IPS-20b (cell line): ENCODE data around the gene BRD3.

Experiments used
- H3K27ac ChIP-seq: one replicate; pipeline ENCODE4 v1.5.1; 2013; ENCODE audit warnings: low read length
- H3K27me3 ChIP-seq: 2 replicates; pipeline ENCODE4 v1.6.1; 2013; ENCODE audit warnings: mild to moderate bottlenecking, low read length, inconsistent platforms; ENCODE audit not compliant: insufficient read depth
- H3K36me3 ChIP-seq: 2 replicates; pipeline ENCODE4 v1.6.1; 2013; ENCODE audit warnings: low read depth, mild to moderate bottlenecking, inconsistent platforms, low read length, moderate library complexity; ENCODE audit not compliant: insufficient read depth
- H3K4me1 ChIP-seq: 2 replicates; pipeline ENCODE4 v1.6.1; 2013; ENCODE audit warnings: mild to moderate bottlenecking, control low read depth, inconsistent platforms, low read length, moderate library complexity; ENCODE audit not compliant: insufficient read depth
- H3K4me3 ChIP-seq: 2 replicates; pipeline ENCODE4 v1.5.1; 2013; ENCODE audit warnings: mild to moderate bottlenecking, low read length, inconsistent platforms
- H3K9ac ChIP-seq: 2 replicates; pipeline ENCODE4 v1.6.1; 2013; ENCODE audit warnings: low read depth, mild to moderate bottlenecking, inconsistent platforms, low read length, moderate library complexity
- H3K9me3 ChIP-seq: 2 replicates; pipeline ENCODE4 v1.6.1; 2013; ENCODE audit warnings: mild to moderate bottlenecking, low read depth, low read length, inconsistent platforms; ENCODE audit not compliant: insufficient read depth

The BRD3 gene

DNA sequence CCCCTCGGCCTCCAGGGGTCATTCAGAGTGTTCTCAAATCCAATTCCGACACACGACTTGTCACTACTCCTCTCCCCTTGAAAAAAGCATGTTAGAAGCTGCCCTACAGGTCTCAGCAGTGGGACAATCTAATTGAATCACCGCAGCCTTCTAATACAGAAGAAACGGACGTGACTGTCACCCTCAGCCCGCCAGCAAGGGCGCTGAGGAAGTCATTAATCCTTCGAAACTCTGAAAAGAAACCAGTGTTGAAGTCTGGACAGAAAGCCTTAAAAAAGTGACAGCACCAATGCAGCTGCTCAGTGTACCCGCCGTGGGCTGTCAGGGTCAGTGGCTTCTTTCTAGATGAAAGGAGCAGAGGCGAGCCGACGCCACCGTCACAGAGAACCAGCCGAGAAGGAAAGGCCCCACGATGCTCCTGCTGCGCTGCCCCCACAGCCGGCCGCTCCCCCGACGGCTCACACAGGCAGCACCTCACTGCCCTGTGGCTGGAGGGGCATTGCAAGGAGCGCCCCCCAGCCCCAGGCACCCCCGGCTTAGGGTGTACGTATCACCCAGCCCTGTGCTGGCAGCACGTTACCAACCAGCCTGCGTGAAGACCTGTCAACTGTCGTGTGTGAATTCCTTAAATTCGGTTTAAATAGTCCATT is 36.9 kb downstream of the BRD3 start:
- Histone ChIP-seq H3K36me3 (peaks cover 63% of the 10 kb centered on the region), H3K27ac (no peak overlapping the region)

DNA sequence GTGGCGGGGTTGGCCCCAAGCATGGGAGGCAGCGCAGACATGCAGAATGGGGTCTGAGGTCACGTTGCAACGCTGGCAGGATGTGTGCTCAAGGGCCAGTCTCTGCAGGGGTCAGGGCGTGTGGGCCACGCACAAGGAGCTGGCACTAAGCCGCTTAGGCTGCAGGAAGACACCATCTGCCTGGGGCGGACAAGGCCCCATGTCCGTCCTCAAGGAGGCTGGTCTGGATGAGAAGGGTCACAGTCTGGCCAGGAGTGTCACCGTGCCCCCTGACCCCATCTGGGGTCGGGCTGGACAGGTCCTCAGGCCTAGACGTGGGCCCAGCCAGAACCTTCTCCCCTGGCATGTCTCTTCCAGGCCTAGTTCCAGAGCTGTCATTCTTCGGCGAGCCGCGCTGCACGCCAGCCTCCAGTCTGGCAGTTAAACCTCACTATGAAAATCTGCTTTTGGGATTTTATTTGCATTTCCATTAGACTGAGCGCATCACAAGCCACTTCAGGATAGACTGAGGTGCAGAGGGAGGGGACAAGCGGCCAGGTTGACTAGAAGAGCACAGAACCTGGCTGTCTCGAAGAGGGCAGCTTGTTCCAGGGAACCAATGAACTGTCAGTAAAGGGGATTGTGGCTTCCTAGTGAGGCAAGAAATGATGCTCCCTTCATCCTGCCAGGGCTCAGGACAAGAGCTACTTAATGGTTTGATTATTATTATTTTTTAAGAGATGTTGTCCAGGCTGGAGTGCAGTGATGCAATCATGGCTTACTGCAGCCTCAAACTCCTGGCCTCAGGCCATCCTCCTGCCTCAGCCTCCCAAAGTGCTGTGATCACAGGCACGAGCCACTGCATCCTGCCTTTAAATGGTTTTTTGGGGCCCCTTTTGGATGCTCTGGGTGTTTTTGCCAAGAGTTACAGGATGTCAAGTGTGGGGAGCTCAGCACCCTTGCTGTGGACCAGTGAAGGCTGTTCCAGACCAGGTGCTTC is 38.3 kb downstream of the BRD3 start:
- H3K27ac ChIP-seq, result no peak overlapping the region
- no peak overlapping the region for H3K4me3 ChIP-seq
- no peaks in the 10 kb centered on the region for H3K9me3 ChIP-seq
- H3K9ac ChIP-seq, result no peak overlapping the region
- H3K36me3 ChIP-seq, result peaks cover 49% of the 10 kb centered on the region
- H3K27me3 ChIP-seq, result no peaks in the 10 kb centered on the region
- no peaks in the 10 kb centered on the region for H3K4me1 ChIP-seq

More for the DNA sequence above, 36.9 kb downstream of the BRD3 start:
- H3K27me3 ChIP-seq, result no peaks in the 10 kb centered on the region
- no peaks in the 10 kb centered on the region for H3K9me3 ChIP-seq
- H3K9ac ChIP-seq, result no peak overlapping the region
- H3K4me3 ChIP-seq, result no peak overlapping the region
- H3K4me1 ChIP-seq, result no peaks in the 10 kb centered on the region

DNA sequence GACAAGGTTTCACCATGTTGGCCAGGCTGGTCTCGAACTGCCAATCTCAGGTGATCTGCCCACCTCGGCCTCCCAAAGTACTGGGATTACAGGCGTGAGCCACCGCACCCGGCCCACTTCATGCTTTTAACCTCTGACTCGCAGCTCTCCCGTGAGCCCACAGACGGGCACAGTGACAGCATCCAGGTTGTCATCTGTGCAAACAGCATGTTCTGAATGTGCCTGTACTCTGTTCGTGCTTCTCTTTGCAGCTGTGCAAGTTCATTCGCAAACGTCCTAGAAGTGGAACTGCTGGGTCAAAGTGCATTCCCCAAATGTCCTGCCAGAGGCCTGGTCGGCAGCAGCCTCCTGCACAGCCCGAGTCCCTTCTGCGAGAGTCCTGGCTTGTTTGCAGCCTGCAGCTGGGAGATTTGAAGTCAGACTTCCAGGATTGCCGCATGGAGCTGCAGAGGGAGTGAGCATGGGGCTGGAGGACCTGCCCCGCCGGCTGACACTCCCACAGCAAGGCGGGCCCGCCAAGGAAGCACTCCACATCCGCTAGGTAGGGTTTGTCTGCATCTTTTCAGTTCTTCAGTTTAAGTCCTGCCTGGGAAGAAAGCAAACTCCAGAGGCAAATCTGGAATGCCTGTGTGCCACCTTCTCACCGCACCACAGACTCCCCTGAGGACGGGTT is 39.1 kb downstream of the BRD3 start:
- H3K27ac ChIP-seq, result no peak overlapping the region
- H3K36me3 ChIP-seq, result peaks cover 41% of the 10 kb centered on the region
- H3K27me3 ChIP-seq, result no peaks in the 10 kb centered on the region
- no peak overlapping the region for H3K4me3 ChIP-seq
- H3K4me1 ChIP-seq, result no peaks in the 10 kb centered on the region
- no peaks in the 10 kb centered on the region for H3K9me3 ChIP-seq
- no peak overlapping the region for H3K9ac ChIP-seq

DNA sequence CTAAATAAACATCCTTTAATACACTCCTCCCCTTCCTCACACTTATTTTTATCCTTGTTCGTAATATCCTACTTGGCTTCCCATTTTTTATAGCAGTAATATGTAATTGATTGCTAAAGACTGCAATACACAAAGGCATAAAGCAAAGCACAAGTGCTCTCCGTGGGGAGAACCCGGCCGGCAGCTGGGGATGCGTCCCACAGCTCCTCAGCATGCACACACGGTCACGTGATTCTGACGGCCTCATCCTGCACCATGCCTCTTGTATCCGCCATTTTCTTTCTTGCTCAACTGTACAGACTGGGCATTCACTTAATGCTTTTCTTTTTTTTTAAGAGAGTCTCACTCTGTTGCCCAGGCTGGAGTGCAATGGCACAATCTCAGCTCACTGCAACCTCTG is 39.8 kb downstream of the BRD3 start:
- H3K27ac ChIP-seq, result no peak overlapping the region
- no peak overlapping the region for H3K4me3 ChIP-seq
- peaks cover 34% of the 10 kb centered on the region for H3K36me3 ChIP-seq
- H3K9me3 ChIP-seq, result no peaks in the 10 kb centered on the region
- H3K27me3 ChIP-seq, result no peaks in the 10 kb centered on the region
- no peak overlapping the region for H3K9ac ChIP-seq
- H3K4me1 ChIP-seq, result no peaks in the 10 kb centered on the region

DNA sequence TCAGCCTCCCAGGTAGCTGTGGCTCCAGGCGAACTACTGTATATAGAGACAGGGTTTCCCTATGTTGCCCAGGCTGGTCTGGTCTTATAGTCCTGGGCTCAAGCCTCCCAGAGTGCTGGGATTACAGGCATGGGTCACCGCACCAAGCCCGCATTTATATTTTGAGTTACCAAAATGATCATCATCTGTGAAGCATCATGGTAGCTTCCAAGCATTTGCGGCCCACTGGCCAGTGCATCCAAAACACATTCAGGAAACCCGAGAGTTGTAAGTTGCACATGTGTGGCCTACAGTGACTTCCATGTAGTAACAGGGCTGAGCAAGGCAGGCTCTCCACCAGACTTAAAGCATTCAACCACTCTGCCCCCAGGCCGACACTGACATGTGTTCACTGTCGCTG is 40.3 kb downstream of the BRD3 start:
- Histone ChIP-seq H3K4me3 (no peak overlapping the region), H3K4me1 (no peaks in the 10 kb centered on the region), H3K27me3 (no peaks in the 10 kb centered on the region), H3K27ac (no peak overlapping the region), H3K9ac (no peak overlapping the region), H3K36me3 (peaks cover 30% of the 10 kb centered on the region), H3K9me3 (no peaks in the 10 kb centered on the region)

DNA sequence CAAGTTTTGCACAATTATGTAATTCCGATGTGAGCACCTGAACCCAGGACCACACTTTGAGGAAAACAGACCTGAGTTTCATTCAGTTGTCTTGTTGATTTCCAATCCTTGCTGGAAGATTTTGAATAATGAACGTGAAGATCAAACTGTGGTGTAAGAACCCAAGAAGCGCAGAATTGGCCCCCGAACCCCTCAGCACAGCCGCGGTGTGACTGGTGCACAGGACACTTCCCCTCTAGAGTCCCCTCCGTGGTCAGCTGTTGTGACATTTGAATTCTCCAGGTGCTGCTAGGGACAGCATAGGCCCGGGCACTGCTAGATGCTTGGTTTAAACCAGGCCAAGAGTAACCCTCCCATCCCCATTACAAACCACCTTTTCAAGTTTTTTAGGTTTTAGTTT is 40.8 kb downstream of the BRD3 start:
- no peak overlapping the region for H3K27ac ChIP-seq
- H3K36me3 ChIP-seq, result peaks cover 25% of the 10 kb centered on the region
- H3K27me3 ChIP-seq, result no peaks in the 10 kb centered on the region

DNA sequence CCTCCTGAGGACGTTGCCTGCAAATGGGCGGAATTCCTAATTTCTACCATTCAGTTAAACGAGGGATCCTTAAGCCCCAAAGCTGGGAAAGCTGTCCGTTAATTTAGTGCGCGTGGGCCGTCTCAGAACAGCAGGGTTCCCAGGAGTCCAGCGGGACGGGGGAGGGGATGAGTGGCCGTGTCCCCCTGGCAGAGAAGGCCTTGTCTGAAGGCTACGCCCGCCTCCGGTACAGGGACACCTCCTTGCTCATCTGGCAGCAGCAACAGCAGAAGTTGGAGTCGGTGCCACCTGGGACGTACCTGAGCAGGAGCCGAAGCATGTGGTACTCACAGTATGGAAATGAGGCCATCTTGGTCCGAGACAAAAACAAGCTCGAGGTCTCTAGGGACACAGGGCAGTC is 41.2 kb downstream of the BRD3 start:
- no peaks in the 10 kb centered on the region for H3K9me3 ChIP-seq
- peak overlapping the region; percentile 84; the same call in 1 of the 2 replicates for H3K4me3 ChIP-seq
- no peaks in the 10 kb centered on the region for H3K27me3 ChIP-seq
- H3K4me1 ChIP-seq, result no peaks in the 10 kb centered on the region
- H3K36me3 ChIP-seq, result peaks cover 21% of the 10 kb centered on the region
- H3K9ac ChIP-seq, result no peak overlapping the region
- H3K27ac ChIP-seq, result no peak overlapping the region

More for the DNA sequence above, 40.8 kb downstream of the BRD3 start:
- no peaks in the 10 kb centered on the region for H3K4me1 ChIP-seq
- H3K9ac ChIP-seq, result no peak overlapping the region
- H3K9me3 ChIP-seq, result no peaks in the 10 kb centered on the region
- no peak overlapping the region for H3K4me3 ChIP-seq

DNA sequence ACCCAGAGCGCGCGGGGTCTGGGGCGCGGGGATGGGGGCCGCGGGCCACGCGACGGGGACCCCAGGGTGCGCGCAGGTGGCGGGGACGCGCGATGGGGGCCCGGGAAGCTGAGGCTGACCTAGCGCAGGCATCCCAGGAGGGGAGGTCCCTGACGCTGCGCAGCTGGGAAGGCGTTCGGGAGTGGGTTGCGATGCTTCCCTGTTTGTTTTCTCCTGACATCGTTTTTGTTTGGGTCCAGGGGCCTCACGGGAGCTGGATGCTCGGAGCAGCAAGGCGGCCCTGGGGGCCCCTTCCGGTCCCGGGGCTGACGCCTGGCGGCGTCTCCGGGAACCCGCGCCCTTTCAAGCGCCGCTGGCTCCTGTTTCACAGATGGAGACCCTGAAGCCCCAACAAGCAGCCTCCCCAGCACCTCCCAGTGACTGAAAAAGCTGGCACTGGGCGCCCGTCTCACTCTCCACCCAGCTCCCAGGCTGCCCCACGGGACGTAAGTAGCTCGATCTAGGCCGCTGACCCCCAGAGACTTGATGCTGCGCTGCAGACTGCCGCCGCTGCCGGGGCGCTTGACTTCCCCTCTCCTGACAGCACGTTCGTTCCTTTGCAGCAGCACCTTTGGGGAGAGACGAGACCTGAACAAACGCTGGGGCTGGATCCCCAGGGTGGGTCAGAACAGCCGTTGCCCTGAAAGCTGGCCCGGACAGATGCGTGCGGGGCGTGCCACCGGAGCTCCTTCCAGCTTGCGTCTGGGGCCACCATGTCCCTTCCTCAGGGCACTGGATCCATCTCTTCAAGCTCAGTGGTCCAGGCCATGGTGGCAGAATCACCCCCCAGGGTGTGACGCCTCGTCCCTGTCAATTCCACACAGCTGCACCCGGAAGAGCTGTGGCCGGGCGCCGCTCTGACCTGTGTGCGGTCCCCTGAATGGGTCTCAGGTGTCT is 42.0 kb downstream of the BRD3 start:
- peaks cover 15% of the 10 kb centered on the region for H3K36me3 ChIP-seq
- H3K27ac ChIP-seq, result no peak overlapping the region
- no peaks in the 10 kb centered on the region for H3K9me3 ChIP-seq
- no peaks in the 10 kb centered on the region for H3K27me3 ChIP-seq
- H3K9ac ChIP-seq, result peak overlapping the region; percentile 61; the same call in 1 of the 2 replicates
- no peaks in the 10 kb centered on the region for H3K4me1 ChIP-seq
- peak overlapping the region; percentile 84 for H3K4me3 ChIP-seq

DNA sequence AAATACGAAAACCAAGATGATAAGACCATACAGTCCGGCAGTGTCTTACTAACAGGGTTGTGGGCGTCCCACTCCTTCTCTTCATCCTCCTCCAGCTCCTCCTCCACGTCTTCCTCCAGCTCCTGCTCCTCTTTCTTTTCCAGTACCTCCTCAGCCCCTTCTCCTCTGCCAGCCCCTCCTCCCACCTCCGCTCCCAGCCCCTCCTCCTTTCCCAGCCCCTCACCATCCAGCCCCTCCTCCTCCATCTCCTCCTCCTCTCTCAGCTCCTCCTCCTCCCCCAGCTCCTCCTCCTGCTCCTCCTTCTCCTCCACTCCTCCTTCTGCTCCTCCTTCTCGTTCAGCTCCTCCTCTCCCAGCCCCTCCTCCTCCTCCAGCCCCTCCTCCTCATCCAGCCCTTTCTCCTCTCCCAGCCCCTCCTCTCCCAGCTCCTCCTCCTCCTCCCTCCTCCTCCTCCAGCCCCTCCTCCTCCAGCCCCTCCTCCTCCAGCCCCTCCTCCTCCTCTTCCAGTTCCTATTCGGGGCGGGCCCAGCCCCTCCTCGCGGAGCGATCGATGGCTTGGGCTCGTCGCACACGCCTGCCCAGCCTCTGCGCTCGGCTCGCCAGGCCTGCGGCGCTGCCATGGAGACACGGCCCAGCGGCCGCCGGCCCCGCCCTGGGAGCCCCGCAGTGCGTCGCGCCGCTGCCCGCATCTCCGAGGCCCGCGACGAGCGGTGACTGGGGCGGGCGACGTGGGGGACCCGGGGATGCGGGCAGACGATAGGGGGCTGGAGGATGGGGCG is 42.8 kb downstream of the BRD3 start, which contains the start of gene BRD3OS:
Gene BRD3OS, plus strand, starts transcription at position 654 of the 778 bp plus-strand sequence. CDS start 1,267 bp downstream, outside the sequence.
- H3K27ac ChIP-seq, result no peak within 1 kb of the TSS
- peak within 1 kb of the TSS; percentile 61; the same call in 1 of the 2 replicates for H3K9ac ChIP-seq

DNA sequence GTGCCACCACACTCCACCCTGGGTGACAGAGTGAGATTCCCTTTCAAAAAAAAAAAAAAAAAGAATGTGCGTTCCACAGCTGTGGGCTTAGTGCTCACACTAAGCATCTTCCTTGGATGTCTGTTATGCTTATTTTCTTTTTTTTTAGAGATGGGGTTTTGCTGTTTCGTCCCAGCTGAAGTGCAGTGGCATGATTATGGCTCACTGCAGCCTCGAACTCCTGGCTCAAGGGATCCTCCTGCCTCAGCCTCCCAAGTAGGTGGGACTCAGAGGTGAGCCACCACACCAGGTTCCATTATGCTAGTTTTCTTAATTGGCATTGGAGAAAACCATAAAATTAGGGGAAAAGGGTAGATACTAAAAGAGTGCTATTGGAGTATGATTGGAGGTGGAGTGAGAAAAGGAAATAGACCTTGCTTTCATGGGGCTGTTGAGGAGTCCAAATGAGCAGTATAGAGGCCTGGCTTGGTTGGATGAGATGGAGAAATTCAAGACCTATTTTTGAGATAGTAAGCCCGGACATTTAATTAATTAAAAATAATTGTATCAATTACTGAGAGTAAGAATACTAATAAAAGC is 43.5 kb downstream of the BRD3 start:
- H3K27ac ChIP-seq, result no peak overlapping the region
- H3K9ac ChIP-seq, result no peak overlapping the region
- peaks cover 3% of the 10 kb centered on the region; the same call in 1 of the 2 replicates for H3K36me3 ChIP-seq
- H3K4me1 ChIP-seq, result no peaks in the 10 kb centered on the region
- no peaks in the 10 kb centered on the region for H3K27me3 ChIP-seq
- peak overlapping the region; percentile 25; the same call in 1 of the 2 replicates for H3K4me3 ChIP-seq
- peaks cover 4% of the 10 kb centered on the region; the same call in 1 of the 2 replicates for H3K9me3 ChIP-seq

More for the DNA sequence above, 42.8 kb downstream of the BRD3 start, which contains the start of gene BRD3OS:
- Histone ChIP-seq H3K4me1 (no peaks in the 10 kb centered on the region), H3K27me3 (no peaks in the 10 kb centered on the region), H3K36me3 (peaks cover 8% of the 10 kb centered on the region; the same call in 1 of the 2 replicates), H3K4me3 (peak within 1 kb of the TSS; percentile 84), H3K9me3 (no peaks in the 10 kb centered on the region)
